Measurements from ENCODE around the gene CNNM3.

DNA sequence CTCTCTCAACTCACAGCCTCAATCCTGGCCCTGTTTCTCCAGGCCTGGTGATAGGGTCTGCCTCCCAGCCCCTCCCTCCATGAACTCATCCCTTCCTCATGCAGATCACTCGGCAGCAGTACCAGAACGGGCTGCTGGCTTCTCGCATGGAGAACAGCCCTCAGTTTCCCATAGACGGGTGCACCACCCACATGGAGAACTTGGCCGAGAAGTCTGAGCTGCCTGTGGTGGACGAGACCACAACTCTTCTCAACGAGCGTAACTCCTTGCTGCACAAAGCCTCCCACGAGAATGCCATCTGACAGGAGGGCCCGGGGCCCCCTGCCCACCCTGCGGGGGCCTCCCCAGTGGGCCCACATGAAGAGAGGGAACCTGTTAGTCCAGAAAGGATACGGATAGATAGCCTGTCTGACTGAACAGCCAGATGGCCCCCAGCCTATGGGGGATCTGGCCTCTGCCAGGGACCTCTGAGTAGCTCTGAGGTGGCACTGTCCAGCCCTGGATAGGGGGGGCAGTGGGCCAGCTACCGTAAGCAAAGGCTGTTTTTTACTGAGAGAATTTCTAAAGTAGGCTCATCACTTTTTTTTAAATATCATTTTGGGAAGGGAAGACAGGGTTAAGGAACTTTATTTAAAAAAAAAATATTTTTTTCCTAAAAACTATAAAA, 6.7 kb upstream of the CNNM3 start:
- TF ChIP-seq CTCF (IDR thresholded peaks at IDR 0.05; ENCODE audit: poor library complexity) (no peak), EZH2 (IDR thresholded peaks at IDR 0.05; ENCODE audit: borderline replicate concordance) (no peak), EZH2phosphoT487 (IDR thresholded peaks at IDR 0.05; ENCODE audit: low read depth, severe bottlenecking, unreplicated experiment) (no peak)

Measured in hepatocyte (in vitro differentiated cells).